H7 (cell line): Measurements from ENCODE around the gene LRP8. TPM values are rescaled to one million over a fixed set of nuclear protein-coding genes. Genes with fewer than 3 reads are reported as not detected.

Source experiments
- DNase-seq: peaks from one replicate; pipeline ENCODE4 v3.0.0; 2012
- H3K27me3 ChIP-seq: 2 replicates; pipeline ENCODE4 v1.6.0; 2011; ENCODE audit warnings: mild to moderate bottlenecking, low read length; ENCODE audit not compliant: control insufficient read depth, insufficient read depth
- H3K36me3 ChIP-seq: replicated peaks from 2 replicates; pipeline ENCODE4 v1.5.1; 2011; ENCODE audit warnings: low read length; ENCODE audit not compliant: control insufficient read depth, insufficient read depth
- H3K4me3 ChIP-seq: 2 replicates; pipeline ENCODE4 v1.5.1; 2011; ENCODE audit warnings: low read depth, mild to moderate bottlenecking, control low read depth, low read length, moderate library complexity; ENCODE audit not compliant: insufficient read depth
- total RNA-seq: library from RNA; depleted of rRNA; stranded (reverse); fragments of >200 nt; shearing (Covaris generic); gene quantifications from 2 replicates; pipeline ENCODE4 v1.2.3, GENCODE V29; 2014; rRNA removed

Gene LRP8
- total RNA-seq, 1 experiment from 2014 or later = 144 TPM

GRCh38 chr1:53196485-53197290 is 131.2 kb downstream of the LRP8 start, which contains the start of gene CPT2:
Gene CPT2, plus strand, starts transcription at chr1:53196824. Its CDS starts 120 bp downstream, at chr1:53196944.
- H3K27me3 ChIP-seq = peaks cover 5% of the 10 kb centered on the region; the same call in 1 of the 2 replicates
- DNase-seq = peak; percentile 99
- no peaks in the 10 kb centered on the region; the same call in 1 of the 2 replicates for H3K36me3 ChIP-seq
- H3K4me3 ChIP-seq = peak within 1 kb of the TSS; percentile 81

- H3K27me3 ChIP-seq = peaks cover 5% of the 10 kb centered on the region; the same call in 1 of the 2 replicates
- peak overlapping the region; percentile 81 for H3K4me3 ChIP-seq
- no peak for DNase-seq
- H3K36me3 ChIP-seq = no peaks in the 10 kb centered on the region; the same call in 1 of the 2 replicates
Observed at GRCh38 chr1:53196017-53196484, 131.8 kb downstream of the LRP8 start.

- H3K36me3 ChIP-seq = no peaks in the 10 kb centered on the region
- DNase-seq = no peak
- peaks cover 5% of the 10 kb centered on the region; the same call in 1 of the 2 replicates for H3K27me3 ChIP-seq
- no peak overlapping the region for H3K4me3 ChIP-seq
Observed at GRCh38 chr1:53195246-53196016, 132.4 kb downstream of the LRP8 start.

Other genes starting within 250 kb of the LRP8 start
- gene SLC1A7, start 185.4 kb downstream of the LRP8 start, total RNA-seq = 0.18 TPM in 1 of 2 replicates, not detected in the other
- gene CPT2, start 131.2 kb downstream of the LRP8 start, total RNA-seq = 58.5 and 72.0 TPM in 2 replicates
- 74.1 and 94.6 TPM in 2 replicates for gene CZIB, start 107.4 kb downstream of the LRP8 start, total RNA-seq
- 48.7 and 52.9 TPM in 2 replicates for gene MAGOH, start 89.6 kb downstream of the LRP8 start, total RNA-seq
- 0.22 and 0.55 TPM in 2 replicates for gene DMRTB1, start 131.3 kb upstream of the LRP8 start, total RNA-seq